Measurements from ENCODE around the gene PTX3.
A peak's percentile ranks its signal among the peaks of the same experiment; 100 is the strongest.

Gene PTX3

DNA sequence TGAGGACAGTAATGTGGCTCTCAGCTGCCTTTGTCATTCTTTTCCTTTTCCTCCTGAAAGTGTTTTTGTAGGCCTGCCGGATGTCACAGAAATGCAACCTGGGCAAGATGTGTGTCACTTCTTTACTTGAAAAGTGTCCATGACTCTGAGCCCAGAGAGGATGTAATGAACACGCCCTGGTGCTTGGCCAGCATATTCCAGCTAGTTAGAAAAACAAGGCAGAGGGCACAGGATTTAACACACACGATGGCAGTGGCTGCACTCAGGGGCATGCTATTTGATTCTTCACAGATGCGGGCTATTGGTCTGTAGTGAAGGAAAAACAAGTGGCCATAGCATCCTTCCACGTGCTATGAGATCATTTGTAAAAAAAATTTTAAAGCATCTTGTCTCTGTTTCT, 30.3 kb upstream of the PTX3 start:
- Histone ChIP-seq H3K79me2 (ENCODE audit: control insufficient read depth, insufficient read depth, low read length, unreplicated experiment) (no peaks in the 10 kb centered on the region), H3K27me3 (ENCODE audit: insufficient read depth, low read length) (no peaks in the 10 kb centered on the region), H3K27ac (ENCODE audit: low read depth, low read length) (no peak overlapping the region), H3K4me3 (ENCODE audit: low read depth, low read length) (no peak overlapping the region), H2AFZ (ENCODE audit: low read length, unreplicated experiment) (no peak overlapping the region), H3K4me1 (ENCODE audit: control insufficient read depth, insufficient read depth, low read length, unreplicated experiment) (peaks cover 17% of the 10 kb centered on the region), H3K36me3 (ENCODE audit: insufficient read depth, low read length) (no peaks in the 10 kb centered on the region)

DNA sequence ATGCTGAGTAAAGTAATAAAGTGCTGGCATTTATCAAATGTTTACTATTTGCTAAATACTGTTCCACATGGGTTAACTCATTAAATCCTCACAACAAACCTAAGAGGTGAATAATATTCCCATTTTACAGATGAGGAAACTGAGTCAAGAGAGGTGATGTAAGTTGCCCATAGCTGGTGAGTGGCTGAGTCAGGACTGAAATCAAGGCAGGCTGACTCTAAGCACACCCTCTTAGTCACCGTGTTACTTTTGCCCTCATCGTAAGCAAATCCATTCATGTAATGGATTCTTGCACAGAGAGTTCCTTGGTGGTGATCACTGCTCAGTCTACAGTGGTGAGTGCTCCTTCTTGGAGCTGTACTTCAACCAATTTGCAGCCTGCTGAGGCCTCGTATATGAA, 28.9 kb upstream of the PTX3 start:
- H3K79me2 ChIP-seq (ENCODE audit: control insufficient read depth, insufficient read depth, low read length, unreplicated experiment): no peaks in the 10 kb centered on the region
- no peaks in the 10 kb centered on the region for H3K27me3 ChIP-seq (ENCODE audit: insufficient read depth, low read length)
- H3K4me3 ChIP-seq (ENCODE audit: low read depth, low read length): no peak overlapping the region
- H3K27ac ChIP-seq (ENCODE audit: low read depth, low read length): no peak overlapping the region
- no peak overlapping the region for H2AFZ ChIP-seq (ENCODE audit: low read length, unreplicated experiment)
- H3K4me1 ChIP-seq (ENCODE audit: control insufficient read depth, insufficient read depth, low read length, unreplicated experiment): peaks cover 17% of the 10 kb centered on the region
- peaks cover 4% of the 10 kb centered on the region; the same call in 1 of the 2 replicates for H3K36me3 ChIP-seq (ENCODE audit: insufficient read depth, low read length)

DNA sequence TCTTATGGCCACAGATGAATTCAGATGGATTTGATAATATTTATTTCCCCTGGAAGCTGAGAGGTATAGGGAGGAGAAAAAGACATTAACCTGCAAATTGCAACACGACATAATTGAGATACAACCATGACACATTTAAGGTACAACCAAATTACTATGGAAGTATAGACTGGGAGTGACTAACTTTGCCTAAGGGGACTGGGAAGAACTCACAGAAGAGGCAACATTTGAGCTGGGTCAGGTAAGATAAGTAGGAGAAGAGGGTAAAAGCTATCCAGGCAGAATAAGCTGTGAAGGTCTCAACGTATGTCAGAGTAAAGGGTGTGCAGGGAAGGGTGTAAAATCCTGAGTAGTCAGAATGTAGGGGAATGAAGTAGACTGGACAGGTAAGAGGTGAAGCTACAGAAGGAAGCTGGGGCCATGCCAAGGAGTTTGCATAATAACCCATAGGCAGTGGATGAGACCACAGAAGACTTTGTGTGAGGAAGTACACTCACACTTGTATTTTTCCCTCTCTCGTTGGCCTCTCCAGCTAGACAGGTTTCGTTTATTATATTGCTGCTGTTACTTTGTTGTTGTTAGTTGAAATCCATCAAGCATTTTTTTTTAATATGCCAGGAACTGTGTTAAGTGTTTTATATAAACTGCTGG, 28.0 kb upstream of the PTX3 start:
- Histone ChIP-seq H3K4me3 (ENCODE audit: low read depth, low read length) (no peak overlapping the region), H2AFZ (ENCODE audit: low read length, unreplicated experiment) (no peak overlapping the region), H3K27ac (ENCODE audit: low read depth, low read length) (no peak overlapping the region), H3K4me1 (ENCODE audit: control insufficient read depth, insufficient read depth, low read length, unreplicated experiment) (peaks cover 17% of the 10 kb centered on the region), H3K79me2 (ENCODE audit: control insufficient read depth, insufficient read depth, low read length, unreplicated experiment) (no peaks in the 10 kb centered on the region), H3K36me3 (ENCODE audit: insufficient read depth, low read length) (peaks cover 4% of the 10 kb centered on the region; the same call in 1 of the 2 replicates), H3K27me3 (ENCODE audit: insufficient read depth, low read length) (no peaks in the 10 kb centered on the region)

DNA sequence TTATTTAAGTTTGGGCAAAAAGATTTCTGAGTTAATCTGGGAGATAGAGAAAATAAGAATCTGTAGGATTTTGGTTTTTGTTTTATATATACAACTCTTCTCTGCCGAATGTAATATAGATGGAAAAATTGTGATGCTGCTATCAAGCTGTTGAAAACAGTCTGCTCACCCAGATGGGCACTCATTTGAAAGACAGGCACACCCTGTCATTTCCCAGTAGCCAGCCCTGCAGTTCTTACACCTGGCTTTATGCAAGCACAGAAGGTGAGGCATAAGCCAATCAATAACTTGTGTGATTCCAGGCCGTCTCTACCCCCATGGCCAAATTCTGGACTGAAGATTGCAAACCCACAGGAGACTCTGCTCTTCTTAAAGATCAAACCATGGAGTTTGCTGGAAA, 27.1 kb upstream of the PTX3 start:
- Histone ChIP-seq H3K27ac (ENCODE audit: low read depth, low read length) (no peak overlapping the region), H3K36me3 (ENCODE audit: insufficient read depth, low read length) (peaks cover 4% of the 10 kb centered on the region; the same call in 1 of the 2 replicates), H3K4me3 (ENCODE audit: low read depth, low read length) (no peak overlapping the region), H3K27me3 (ENCODE audit: insufficient read depth, low read length) (no peaks in the 10 kb centered on the region), H3K4me1 (ENCODE audit: control insufficient read depth, insufficient read depth, low read length, unreplicated experiment) (peaks cover 17% of the 10 kb centered on the region), H2AFZ (ENCODE audit: low read length, unreplicated experiment) (no peak overlapping the region), H3K79me2 (ENCODE audit: control insufficient read depth, insufficient read depth, low read length, unreplicated experiment) (no peaks in the 10 kb centered on the region)

DNA sequence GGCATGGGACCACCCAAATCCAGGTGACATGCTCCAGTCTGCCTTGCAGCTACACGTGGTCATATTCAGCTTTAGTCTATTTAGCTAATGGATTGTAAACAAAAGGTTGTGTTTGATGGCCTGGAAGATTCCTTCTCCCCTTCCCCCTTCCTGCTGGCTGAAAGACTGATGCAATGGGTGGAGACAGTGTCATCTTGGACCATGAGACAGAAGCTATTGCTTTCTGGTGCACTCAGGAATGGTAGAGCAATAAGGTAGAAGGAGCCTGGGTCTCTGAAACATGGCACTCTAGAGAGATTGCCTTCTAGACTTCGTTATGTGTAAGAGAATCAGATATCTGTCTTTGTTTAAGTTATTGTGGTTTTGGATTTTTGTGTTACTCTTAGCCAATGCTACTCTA, 25.7 kb upstream of the PTX3 start:
- Histone ChIP-seq H2AFZ (ENCODE audit: low read length, unreplicated experiment) (no peak overlapping the region), H3K27ac (ENCODE audit: low read depth, low read length) (no peak overlapping the region), H3K27me3 (ENCODE audit: insufficient read depth, low read length) (no peaks in the 10 kb centered on the region)

DNA sequence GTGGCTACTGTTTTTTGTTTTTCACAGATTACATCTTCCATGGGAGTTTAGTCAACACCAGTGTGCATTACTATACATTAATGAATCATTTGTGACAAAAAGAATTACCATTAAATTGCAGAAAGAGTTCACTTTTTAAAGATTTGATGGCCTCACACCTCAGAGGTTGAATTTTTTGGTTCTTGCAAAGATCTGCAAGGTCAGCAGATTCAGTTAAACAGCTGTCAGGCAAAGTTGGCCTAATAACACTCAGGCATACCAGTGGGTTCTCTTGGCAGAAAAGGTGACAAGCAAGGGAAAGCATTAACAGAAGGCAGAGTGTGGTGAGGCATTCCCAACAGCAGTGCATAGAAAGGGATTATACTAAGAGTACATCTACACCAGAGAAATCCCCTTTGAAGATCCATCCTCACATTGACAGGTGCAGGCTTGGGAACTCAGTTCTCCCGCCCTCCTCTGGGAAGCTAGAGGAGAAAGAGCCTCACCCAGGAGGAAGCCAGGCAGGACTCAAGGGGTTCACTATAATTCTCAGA, 24.3 kb upstream of the PTX3 start:
- peaks cover 4% of the 10 kb centered on the region; the same call in 1 of the 2 replicates for H3K36me3 ChIP-seq (ENCODE audit: insufficient read depth, low read length)
- no peaks in the 10 kb centered on the region for H3K27me3 ChIP-seq (ENCODE audit: insufficient read depth, low read length)
- H3K79me2 ChIP-seq (ENCODE audit: control insufficient read depth, insufficient read depth, low read length, unreplicated experiment): no peaks in the 10 kb centered on the region
- H3K4me1 ChIP-seq (ENCODE audit: control insufficient read depth, insufficient read depth, low read length, unreplicated experiment): peaks cover 13% of the 10 kb centered on the region
- H2AFZ ChIP-seq (ENCODE audit: low read length, unreplicated experiment): no peak overlapping the region
- no peak overlapping the region for H3K4me3 ChIP-seq (ENCODE audit: low read depth, low read length)
- H3K27ac ChIP-seq (ENCODE audit: low read depth, low read length): no peak overlapping the region

More for the DNA sequence above, 25.7 kb upstream of the PTX3 start:
- no peak overlapping the region for H3K4me3 ChIP-seq (ENCODE audit: low read depth, low read length)
- H3K79me2 ChIP-seq (ENCODE audit: control insufficient read depth, insufficient read depth, low read length, unreplicated experiment): no peaks in the 10 kb centered on the region
- H3K36me3 ChIP-seq (ENCODE audit: insufficient read depth, low read length): peaks cover 4% of the 10 kb centered on the region; the same call in 1 of the 2 replicates
- H3K4me1 ChIP-seq (ENCODE audit: control insufficient read depth, insufficient read depth, low read length, unreplicated experiment): peaks cover 5% of the 10 kb centered on the region

DNA sequence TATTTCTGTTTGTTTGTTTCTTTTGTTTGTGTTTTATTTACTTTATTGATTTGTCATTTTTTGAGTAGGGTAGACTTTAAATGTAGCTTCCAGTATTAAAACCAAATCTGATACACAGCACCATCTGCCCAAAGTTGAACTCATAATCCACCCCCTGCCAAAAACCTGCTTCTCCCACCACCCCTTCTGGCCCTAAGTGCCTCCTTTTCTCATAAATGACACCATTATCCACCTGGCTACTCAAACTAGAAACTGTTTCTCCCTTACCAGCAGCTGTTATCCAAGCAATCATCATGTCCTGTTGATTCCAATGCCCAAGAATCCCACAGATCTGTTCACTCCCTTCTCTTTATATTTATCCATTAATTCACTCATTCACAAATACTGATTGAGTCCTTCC, 21.8 kb upstream of the PTX3 start:
- H3K4me1 ChIP-seq (ENCODE audit: control insufficient read depth, insufficient read depth, low read length, unreplicated experiment): peaks cover 27% of the 10 kb centered on the region
- no peak overlapping the region for H3K27ac ChIP-seq (ENCODE audit: low read depth, low read length)
- H3K36me3 ChIP-seq (ENCODE audit: insufficient read depth, low read length): peaks cover 4% of the 10 kb centered on the region; the same call in 1 of the 2 replicates
- no peak overlapping the region for H3K4me3 ChIP-seq (ENCODE audit: low read depth, low read length)
- H3K27me3 ChIP-seq (ENCODE audit: insufficient read depth, low read length): no peaks in the 10 kb centered on the region
- H2AFZ ChIP-seq (ENCODE audit: low read length, unreplicated experiment): no peak overlapping the region
- no peaks in the 10 kb centered on the region for H3K79me2 ChIP-seq (ENCODE audit: control insufficient read depth, insufficient read depth, low read length, unreplicated experiment)

DNA sequence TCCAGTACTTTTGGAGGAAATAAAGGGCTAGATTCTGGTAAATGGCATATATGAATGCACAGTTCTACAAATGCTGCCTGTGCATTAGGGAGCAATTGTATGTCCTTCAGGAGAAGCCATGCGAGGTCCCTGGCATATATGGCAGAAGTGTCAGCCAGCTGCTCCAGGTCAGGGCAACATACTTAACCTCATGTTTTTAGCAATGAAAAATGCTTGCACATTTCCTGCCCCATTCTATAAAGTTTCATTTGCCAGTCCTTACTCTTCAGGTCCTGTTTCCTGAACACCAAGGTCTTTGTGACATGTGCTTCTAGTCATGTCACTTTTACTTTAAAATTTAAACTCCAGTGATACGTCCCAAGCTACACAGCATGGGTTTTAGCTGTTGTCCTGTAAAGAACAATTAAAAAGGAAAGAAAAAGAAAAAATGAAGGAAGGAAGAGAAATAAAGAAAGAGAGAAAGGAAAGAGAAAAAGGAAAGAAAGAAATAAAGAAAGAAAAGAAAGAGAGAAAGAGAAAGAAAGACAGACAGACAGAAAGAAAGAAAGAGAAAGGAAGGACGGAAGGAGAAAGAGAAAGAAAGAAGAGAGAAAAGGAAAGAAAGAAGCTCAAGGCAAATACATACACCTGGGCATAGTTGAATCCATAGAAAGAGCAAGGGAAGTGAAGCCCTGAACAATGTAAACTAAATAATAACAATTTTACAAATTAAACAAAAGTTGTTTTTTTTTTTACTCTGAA, 20.1 kb upstream of the PTX3 start:
- H2AFZ ChIP-seq (ENCODE audit: low read length, unreplicated experiment): peak overlapping the region; percentile 27
- H3K4me3 ChIP-seq (ENCODE audit: low read depth, low read length): no peak overlapping the region
- H3K36me3 ChIP-seq (ENCODE audit: insufficient read depth, low read length): peaks cover 4% of the 10 kb centered on the region; the same call in 1 of the 2 replicates
- H3K27ac ChIP-seq (ENCODE audit: low read depth, low read length): peak overlapping the region; percentile 31; the same call in 1 of the 2 replicates
- peaks cover 27% of the 10 kb centered on the region for H3K4me1 ChIP-seq (ENCODE audit: control insufficient read depth, insufficient read depth, low read length, unreplicated experiment)
- H3K27me3 ChIP-seq (ENCODE audit: insufficient read depth, low read length): no peaks in the 10 kb centered on the region
- H3K79me2 ChIP-seq (ENCODE audit: control insufficient read depth, insufficient read depth, low read length, unreplicated experiment): no peaks in the 10 kb centered on the region

DNA sequence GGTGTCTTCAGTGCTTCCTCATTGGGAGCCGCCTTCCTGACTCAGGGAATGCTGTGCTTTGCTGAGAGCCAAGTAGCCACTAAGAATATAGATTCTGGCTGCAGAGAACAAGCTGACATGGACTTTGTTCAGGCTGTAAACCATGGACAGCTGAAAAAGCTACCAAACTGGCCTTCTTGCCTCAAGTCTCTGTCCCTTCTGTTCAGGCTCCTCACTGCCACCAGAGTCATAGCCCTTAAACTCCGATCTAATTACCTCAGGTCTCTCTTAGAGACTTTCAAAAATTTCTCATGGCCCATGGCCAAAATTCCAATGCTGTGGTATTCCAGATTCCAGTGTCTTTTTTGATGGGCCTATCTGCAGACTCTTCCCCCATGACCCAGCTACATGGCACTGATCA, 19.4 kb upstream of the PTX3 start:
- Histone ChIP-seq H3K79me2 (ENCODE audit: control insufficient read depth, insufficient read depth, low read length, unreplicated experiment) (no peaks in the 10 kb centered on the region), H3K27ac (ENCODE audit: low read depth, low read length) (peak overlapping the region; percentile 31; the same call in 1 of the 2 replicates), H3K36me3 (ENCODE audit: insufficient read depth, low read length) (no peaks in the 10 kb centered on the region), H2AFZ (ENCODE audit: low read length, unreplicated experiment) (peak overlapping the region; percentile 27), H3K4me3 (ENCODE audit: low read depth, low read length) (no peak overlapping the region), H3K27me3 (ENCODE audit: insufficient read depth, low read length) (no peaks in the 10 kb centered on the region), H3K4me1 (ENCODE audit: control insufficient read depth, insufficient read depth, low read length, unreplicated experiment) (peaks cover 27% of the 10 kb centered on the region)

DNA sequence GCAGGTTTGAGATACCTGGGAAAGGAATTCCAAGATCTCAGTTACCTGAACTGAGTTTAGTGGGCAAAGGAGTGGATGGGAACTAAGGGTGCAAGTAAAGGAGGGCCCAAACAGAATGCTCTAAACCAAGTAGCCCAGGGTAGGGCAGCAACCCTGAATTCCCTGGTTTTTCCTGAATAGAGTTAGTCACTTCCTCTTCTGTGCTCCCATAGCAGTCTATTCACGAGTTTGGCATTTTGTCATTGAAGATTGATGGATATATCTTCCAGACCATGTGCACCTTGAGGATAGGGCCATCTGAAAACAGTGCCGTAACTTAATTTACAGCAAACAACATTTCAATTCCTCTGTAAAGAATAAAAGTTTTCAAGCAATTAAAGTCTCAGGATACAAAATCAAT, 18.5 kb upstream of the PTX3 start:
- H3K27me3 ChIP-seq (ENCODE audit: insufficient read depth, low read length): no peaks in the 10 kb centered on the region
- no peaks in the 10 kb centered on the region for H3K79me2 ChIP-seq (ENCODE audit: control insufficient read depth, insufficient read depth, low read length, unreplicated experiment)
- H3K4me1 ChIP-seq (ENCODE audit: control insufficient read depth, insufficient read depth, low read length, unreplicated experiment): peaks cover 28% of the 10 kb centered on the region
- H3K4me3 ChIP-seq (ENCODE audit: low read depth, low read length): peak overlapping the region; percentile 15; the same call in 1 of the 2 replicates
- H3K27ac ChIP-seq (ENCODE audit: low read depth, low read length): peak overlapping the region; percentile 31; the same call in 1 of the 2 replicates
- no peak overlapping the region for H2AFZ ChIP-seq (ENCODE audit: low read length, unreplicated experiment)
- H3K36me3 ChIP-seq (ENCODE audit: insufficient read depth, low read length): no peaks in the 10 kb centered on the region

All from ACC112 (cell line).